Colonic mucosa (tissue), 4 donors: ENCODE data around the gene STING1. TPM values are rescaled to one million over a fixed set of nuclear protein-coding genes. Genes with fewer than 3 reads are reported as not detected.
A peak's percentile ranks its signal among the peaks of the same experiment; 100 is the strongest.

Experiments used
- DNase-seq: peaks from one replicate; pipeline ENCODE4 v3.0.0-alpha.2; 2020
- H3K27ac ChIP-seq: fragments of 200-600 bp; one replicate; pipeline ENCODE4 v1.8.0; 2021
- H3K27me3 ChIP-seq: fragments of 200-600 bp; one replicate; pipeline ENCODE4 v1.8.0; 2021
- H3K36me3 ChIP-seq: fragments of 200-600 bp; one replicate; pipeline ENCODE4 v1.8.0; 2021
- H3K4me1 ChIP-seq: fragments of 200-600 bp; one replicate; pipeline ENCODE4 v1.8.0; 2021; ENCODE audit warnings: mild to moderate bottlenecking
- H3K4me3 ChIP-seq: fragments of 200-600 bp; one replicate; pipeline ENCODE4 v1.8.0; 2021
- H3K9ac ChIP-seq, 2 donors: one replicate each; pipeline ENCODE4 v1.7.0; 2013; ENCODE audit warnings: control low read depth in 2 of 2, low read depth in 2 of 2, low read length in 2 of 2
- H3K9me3 ChIP-seq: fragments of 200-600 bp; one replicate; pipeline ENCODE4 v1.8.0; 2021
- intact Hi-C: fragments of 100-400 bp; cut with DNase I; formaldehyde crosslinking; loops from one replicate; pipeline ENCODE4 v1.14.1; 2022
- total RNA-seq, 2 donors: library from RNA; stranded (reverse); fragmentation: NEBNext Ultra II Directional in 1 of 2; extraction: Animal tissue kit (Norgen Biotek cat#: 25700) in 1 of 2; gene quantifications; one replicate each; pipeline ENCODE4 v1.2.1, GENCODE V29; 2021
- TF ChIP-seq, protein P1 (sequence below): fragments of 200-600 bp; IDR thresholded peaks from one replicate; pipeline ENCODE4 v1.8.0; 2022; ENCODE audit warnings: antibody characterized with exemption, mild to moderate bottlenecking
- donor health status: healthy.
- donor health status: DM: no; HTN: no; CAD: no.
- donor health status: DM: no; HTN: no; CAD: no.

Gene STING1
- total RNA-seq, 2 donors from 2014 or later: 49.0 to 49.2 TPM

- Histone ChIP-seq H3K9ac (no peak overlapping the region), H3K27ac (no peak overlapping the region), H3K27me3 (no peaks in the 10 kb centered on the region), H3K36me3 (no peaks in the 10 kb centered on the region), H3K4me1 (peaks cover 20% of the 10 kb centered on the region), H3K9me3 (no peaks in the 10 kb centered on the region), H3K4me3 (no peak overlapping the region)
- DNase-seq: no peak
- TF ChIP-seq, protein P1, sequence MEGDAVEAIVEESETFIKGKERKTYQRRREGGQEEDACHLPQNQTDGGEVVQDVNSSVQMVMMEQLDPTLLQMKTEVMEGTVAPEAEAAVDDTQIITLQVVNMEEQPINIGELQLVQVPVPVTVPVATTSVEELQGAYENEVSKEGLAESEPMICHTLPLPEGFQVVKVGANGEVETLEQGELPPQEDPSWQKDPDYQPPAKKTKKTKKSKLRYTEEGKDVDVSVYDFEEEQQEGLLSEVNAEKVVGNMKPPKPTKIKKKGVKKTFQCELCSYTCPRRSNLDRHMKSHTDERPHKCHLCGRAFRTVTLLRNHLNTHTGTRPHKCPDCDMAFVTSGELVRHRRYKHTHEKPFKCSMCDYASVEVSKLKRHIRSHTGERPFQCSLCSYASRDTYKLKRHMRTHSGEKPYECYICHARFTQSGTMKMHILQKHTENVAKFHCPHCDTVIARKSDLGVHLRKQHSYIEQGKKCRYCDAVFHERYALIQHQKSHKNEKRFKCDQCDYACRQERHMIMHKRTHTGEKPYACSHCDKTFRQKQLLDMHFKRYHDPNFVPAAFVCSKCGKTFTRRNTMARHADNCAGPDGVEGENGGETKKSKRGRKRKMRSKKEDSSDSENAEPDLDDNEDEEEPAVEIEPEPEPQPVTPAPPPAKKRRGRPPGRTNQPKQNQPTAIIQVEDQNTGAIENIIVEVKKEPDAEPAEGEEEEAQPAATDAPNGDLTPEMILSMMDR: no peak
- intact Hi-C loops: no loop called here
These were observed 6.5 kb downstream of the STING1 start for GRCh38 chr5:139475865-139476617.

- H3K27ac ChIP-seq: no peak overlapping the region
- H3K4me3 ChIP-seq: no peak overlapping the region
- no peaks in the 10 kb centered on the region for H3K9me3 ChIP-seq
- TF ChIP-seq, protein P1: no peak
- no peaks in the 10 kb centered on the region for H3K36me3 ChIP-seq
- peaks cover 12% of the 10 kb centered on the region for H3K4me1 ChIP-seq
- DNase-seq: peak; percentile 61
- H3K9ac ChIP-seq: no peak overlapping the region
- H3K27me3 ChIP-seq: no peaks in the 10 kb centered on the region
- intact Hi-C loops: no loop called here
These were observed 7.4 kb downstream of the STING1 start for GRCh38 chr5:139474890-139475791.

GRCh38 chr5:139473565-139473964 is 9.0 kb downstream of the STING1 start:
- H3K9me3 ChIP-seq: no peaks in the 10 kb centered on the region
- intact Hi-C loops: no loop called here
- H3K36me3 ChIP-seq: no peaks in the 10 kb centered on the region
- H3K9ac ChIP-seq: no peak overlapping the region
- TF ChIP-seq, protein P1: no peak
- H3K27me3 ChIP-seq: no peaks in the 10 kb centered on the region
- DNase-seq: no peak
- H3K4me3 ChIP-seq: no peak overlapping the region
- no peak overlapping the region for H3K27ac ChIP-seq
- peaks cover 11% of the 10 kb centered on the region for H3K4me1 ChIP-seq

GRCh38 chr5:139473105-139473504 is 9.5 kb downstream of the STING1 start:
- no peaks in the 10 kb centered on the region for H3K27me3 ChIP-seq

DNA sequence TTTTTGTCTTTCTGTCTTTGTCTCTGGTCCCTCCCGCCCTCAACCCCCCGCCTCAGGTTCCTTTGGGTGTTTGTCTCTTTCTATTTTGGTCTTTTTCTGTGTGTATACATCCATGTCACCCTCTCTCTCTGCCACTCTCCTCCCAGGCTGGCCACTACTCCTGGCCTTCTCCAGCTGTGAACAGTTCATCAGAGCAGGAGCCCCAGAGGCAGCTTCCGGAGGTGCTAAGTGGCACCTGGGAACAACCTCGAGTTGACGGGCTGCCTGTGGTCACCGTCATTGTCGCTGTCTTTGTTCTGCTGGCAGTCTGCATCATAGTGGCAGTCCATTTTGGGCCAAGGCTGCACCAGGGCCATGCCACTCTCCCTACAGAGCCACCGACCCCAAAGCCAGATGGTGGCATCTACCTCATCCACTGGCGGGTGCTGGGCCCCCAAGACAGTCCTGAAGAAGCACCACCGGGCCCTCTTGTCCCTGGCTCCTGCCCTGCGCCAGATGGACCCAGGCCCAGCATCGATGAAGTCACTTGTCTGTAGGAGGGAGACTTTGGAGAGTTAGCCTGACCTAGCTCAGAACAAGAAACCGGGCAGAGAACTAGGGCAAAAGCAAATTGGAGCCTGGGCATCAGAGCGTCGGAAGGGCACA is 10.1 kb downstream of the STING1 start:
- H3K9ac ChIP-seq: peak overlapping the region; percentile 35 to 89
- H3K9me3 ChIP-seq: no peaks in the 10 kb centered on the region
- H3K4me3 ChIP-seq: no peak overlapping the region
- DNase-seq: no peak
- intact Hi-C loops: no loop called here
- no peak overlapping the region for H3K27ac ChIP-seq
- H3K27me3 ChIP-seq: no peaks in the 10 kb centered on the region
- TF ChIP-seq, protein P1: no peak
- no peaks in the 10 kb centered on the region for H3K36me3 ChIP-seq
- H3K4me1 ChIP-seq: peaks cover 11% of the 10 kb centered on the region

More at GRCh38 chr5:139473105-139473504, 9.5 kb downstream of the STING1 start:
- TF ChIP-seq, protein P1: no peak
- Histone ChIP-seq H3K27ac (no peak overlapping the region), H3K4me3 (no peak overlapping the region), H3K4me1 (peaks cover 11% of the 10 kb centered on the region), H3K9me3 (no peaks in the 10 kb centered on the region), H3K9ac (no peak overlapping the region), H3K36me3 (no peaks in the 10 kb centered on the region)
- no peak for DNase-seq
- intact Hi-C loops: no loop called here
